GM12874 (cell line): Measurements from ENCODE around the gene JMJD6.

Experiments
- TF ChIP-seq, protein P1 (sequence below): IDR thresholded peaks from 2 replicates; pipeline ENCODE4 v1.5.1; 2011; ENCODE audit warnings: low read depth, mild to moderate bottlenecking, control low read depth, low read length, moderate library complexity; ENCODE audit not compliant: insufficient read depth

Gene JMJD6

DNA sequence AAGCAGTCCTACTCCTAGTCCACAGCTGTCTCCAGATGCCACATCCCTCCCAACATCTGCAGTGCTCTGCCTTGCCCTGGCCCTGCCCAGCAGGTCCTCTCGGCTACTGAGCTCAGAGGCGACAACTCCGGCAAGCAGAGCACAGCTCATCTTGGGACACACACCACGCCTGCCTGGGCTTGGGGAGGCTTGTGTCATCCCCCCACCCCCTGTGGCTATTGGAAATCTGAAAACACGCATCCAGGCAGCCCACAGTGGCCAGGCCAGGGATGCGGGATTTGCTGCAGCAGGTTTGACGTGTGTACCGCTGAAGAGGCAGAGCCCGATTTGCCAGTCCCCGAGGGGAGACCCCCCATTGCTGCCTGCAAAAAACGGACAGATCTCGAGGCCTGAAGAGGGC, 41.0 kb downstream of the JMJD6 start:
- TF ChIP-seq, protein P1, sequence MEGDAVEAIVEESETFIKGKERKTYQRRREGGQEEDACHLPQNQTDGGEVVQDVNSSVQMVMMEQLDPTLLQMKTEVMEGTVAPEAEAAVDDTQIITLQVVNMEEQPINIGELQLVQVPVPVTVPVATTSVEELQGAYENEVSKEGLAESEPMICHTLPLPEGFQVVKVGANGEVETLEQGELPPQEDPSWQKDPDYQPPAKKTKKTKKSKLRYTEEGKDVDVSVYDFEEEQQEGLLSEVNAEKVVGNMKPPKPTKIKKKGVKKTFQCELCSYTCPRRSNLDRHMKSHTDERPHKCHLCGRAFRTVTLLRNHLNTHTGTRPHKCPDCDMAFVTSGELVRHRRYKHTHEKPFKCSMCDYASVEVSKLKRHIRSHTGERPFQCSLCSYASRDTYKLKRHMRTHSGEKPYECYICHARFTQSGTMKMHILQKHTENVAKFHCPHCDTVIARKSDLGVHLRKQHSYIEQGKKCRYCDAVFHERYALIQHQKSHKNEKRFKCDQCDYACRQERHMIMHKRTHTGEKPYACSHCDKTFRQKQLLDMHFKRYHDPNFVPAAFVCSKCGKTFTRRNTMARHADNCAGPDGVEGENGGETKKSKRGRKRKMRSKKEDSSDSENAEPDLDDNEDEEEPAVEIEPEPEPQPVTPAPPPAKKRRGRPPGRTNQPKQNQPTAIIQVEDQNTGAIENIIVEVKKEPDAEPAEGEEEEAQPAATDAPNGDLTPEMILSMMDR, result no peak

DNA sequence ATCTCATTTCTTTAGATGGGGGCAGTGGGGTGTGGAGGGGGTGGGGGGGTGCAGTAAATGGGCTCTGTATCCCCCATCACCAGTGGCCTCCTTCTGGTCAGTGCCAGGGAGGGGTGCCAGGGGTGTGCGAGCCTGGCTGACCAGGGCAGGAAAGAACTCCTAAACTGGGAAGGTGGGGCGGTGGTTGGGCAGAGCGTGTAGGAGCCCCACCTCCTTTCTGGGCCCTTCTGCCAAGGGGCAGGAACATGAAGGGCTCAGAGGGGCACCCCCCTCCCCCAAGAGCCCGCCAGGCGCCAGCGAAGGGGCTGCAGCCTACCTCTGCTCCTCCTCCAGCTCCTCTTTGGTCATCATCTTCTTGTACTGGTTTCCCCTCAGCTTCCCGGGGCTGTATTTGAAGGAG, 41.6 kb downstream of the JMJD6 start:
- TF ChIP-seq, protein P1, result no peak

DNA sequence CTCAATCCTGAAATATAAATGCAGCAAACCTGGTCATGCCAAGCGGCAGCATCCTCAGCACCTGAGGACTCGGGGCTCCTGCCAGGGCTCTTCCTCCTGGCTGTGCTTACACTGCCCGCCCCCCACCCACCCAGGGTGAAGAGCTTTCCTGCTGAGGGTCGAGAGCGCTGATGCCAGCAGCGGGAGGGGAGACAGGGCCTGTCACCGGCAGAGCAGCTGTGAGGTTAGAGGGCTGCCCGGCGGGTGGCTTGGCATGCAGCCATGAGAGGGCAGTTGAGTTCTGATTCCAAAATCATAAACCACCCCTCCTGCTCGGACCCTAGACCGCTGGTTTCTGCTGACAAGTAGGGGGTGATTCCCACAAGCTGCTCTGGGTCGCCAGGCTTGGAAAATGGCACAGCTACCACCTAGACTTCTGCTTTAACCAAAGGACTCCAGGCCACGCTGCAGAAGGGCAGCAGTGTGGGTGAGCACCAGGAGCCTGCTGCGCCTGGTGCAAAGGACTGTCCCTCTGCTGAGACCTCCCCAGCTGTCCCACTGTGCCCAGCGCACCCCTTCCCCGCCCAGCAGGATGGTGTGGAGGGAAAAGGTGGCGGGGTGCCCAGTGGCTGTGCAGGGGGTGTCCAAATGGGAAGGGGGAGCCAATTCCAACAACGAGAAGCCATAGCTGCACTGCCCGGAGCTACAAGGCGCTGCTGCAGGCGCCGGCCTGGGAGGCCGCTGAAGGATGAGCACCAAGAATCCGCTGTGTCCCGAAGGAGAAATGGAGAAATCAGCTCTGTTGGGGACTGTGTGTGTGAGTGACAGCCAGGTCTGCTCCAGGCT, 42.3 kb downstream of the JMJD6 start:
- TF ChIP-seq, protein P1, result no peak

DNA sequence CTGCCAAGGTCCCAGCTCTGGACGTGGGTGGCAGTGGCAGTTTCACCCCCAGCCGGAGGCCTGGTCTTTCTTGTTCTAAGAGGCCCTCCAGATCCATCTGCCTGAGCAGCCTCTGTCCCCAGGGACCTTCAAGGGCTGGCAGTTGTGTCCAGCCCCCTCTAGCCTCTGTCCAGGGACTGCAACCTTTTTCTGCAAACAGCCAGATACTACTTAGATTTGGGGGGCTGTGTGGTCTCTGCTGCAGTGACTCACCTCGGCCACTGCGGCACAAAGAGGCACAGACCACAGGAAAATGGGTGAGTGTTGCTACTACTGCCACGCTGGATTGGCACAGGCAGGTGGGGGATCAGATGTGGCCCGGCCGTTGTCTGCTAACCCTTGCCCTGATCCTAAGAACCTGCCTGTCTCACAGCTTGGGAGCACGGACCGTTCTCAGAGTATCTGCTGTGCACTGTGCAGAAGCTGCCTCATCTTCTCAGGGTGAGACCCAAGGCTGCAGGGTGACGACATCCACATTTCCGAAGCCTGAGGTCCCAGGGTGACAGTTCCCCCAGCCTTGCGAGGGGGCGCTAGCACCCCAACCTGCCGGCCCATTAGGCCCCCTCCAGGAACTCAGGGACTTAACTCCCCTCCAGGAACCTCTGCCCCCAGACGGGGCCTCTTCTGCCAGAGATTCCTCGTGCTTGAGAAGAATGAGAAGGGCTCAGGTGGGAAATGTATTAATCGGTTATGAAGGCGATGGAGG, 43.2 kb downstream of the JMJD6 start:
- TF ChIP-seq, protein P1, result peak; percentile 11; the same call in 1 of the 2 replicates

DNA sequence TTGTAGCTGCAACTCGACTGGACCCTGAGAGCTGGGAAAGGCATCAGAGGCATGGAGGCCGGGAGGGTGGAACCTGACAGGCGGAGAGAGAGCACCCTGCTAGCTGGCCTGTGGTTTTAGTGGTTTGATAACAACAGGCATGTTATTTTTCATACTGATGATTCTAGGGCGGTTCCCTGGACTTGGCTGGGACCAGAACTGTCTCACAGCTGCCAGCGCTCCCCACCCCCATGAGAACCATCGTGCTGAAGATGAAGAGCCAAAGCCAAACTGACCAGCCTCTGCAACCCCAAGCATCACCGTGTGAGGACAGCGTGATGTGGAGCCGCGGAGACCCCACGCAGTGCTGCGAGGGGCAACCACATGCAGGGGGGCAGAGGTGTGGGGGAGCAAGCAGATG, 44.1 kb downstream of the JMJD6 start:
- TF ChIP-seq, protein P1, result no peak

DNA sequence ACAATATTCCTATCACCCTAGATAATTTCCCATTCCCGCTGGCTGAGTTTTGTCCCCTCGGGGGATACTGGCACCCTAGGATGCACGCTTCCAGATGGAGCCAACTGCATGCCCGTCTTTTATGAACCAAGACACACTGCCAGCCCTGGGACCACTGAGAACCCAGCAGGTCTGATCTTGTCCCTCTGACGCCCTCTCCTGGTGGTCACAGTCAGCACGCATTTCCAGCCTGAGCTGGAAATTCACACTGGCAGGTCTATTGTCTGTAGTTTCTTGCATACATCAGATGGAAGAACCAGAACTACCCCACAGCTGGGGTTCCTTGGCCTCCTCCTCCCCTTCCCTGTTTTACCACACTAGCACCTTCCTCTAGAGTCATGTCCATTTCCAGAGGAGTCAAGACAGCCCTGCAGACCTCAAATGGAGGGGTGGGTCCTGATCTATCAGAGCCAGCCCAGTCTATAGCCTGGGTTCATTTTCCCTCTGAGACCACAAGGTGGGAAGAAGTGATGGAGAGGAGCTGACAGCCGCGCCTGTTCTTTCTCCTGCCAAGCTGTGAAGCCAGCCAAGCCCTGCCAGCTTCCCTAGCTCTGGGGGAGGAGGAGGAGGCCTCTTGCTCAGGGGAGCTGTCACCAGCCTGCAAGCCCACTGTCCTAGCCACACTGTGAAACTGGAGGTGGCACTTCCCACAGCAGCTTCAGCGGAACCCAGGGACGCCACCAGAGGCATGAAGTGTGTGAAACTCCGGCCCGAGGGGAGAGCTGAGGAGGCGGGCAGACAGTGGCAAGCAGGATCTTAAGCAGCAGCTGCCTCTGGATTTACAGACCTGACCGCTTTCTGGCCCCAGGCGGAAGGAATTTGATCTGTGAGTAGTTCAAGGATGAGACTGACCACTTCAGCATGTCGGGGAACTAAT, 44.9 kb downstream of the JMJD6 start:
- TF ChIP-seq, protein P1, result peak; percentile 82

DNA sequence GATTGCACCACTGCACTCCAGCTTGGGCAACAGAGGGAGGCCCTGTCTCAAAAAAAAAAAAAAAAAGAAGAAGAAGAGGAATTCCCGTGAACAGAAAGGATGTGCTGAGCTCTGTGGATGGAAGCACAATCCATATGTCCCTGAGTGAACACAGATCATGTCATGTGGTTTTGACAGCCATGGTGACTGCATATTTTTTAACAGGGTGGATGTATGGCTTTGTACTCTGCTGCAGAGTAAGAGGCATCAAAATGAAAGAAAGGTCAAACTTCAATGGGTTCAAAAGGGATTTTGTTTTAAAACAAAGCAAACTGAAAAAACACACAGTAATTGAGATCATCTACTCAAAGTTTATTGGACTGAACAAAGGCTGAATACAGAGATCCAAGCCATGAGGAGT, 47.2 kb downstream of the JMJD6 start:
- TF ChIP-seq, protein P1, result no peak
